ENCODE measurements around the gene CASP1.
"Not testable (repeated sequence)": the region's sequence is repeated elsewhere in the genome, so short reads cannot be mapped to it uniquely, and the experiment has no call there.

The CASP1 gene

GRCh38 chr11:105034813-105035620, at the start of gene CASP1:
CASP1 (minus strand) TSS chr11:105035144; CDS start chr11:105035113, 31 bp downstream.
- no peak for DNase-seq

GRCh38 chr11:105081412-105082150, 46.6 kb upstream of the CASP1 start:
- DNase-seq: no peak

DNA sequence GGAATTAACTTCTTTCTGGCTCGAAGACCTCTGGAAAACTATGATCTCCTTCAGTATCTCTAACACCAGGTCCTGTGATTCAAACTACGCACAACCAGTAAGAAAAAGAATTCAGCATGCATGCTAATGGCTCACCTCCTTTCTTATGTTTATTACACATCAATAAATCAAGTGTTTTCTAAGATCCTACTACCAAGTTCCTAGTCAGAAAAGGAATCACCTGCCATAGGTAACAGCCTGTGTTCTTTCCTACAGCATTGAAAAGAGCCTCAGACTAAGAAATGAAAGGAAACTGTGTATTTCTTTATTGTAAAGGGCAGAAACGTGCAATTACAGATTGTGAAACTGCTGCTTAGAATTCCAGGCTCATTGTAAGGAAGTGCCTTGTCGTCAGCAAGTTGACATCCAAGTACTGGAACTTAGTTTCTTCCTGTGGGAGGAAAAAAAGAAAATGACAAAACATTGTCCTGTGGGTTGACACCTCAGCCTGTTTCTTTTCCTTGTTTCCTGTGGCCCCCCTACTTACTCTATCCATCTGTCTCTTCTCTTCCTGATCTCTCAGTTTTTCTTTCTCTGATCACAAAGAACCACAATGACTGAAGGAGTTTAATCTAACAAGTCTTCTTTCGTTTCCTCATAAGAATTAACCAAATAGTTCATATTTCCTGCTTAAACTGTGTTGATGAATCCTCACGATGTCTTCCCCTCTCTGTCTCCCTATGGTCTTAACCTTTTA, 45.4 kb upstream of the CASP1 start:
- DNase-seq: not testable (repeated sequence)

DNA sequence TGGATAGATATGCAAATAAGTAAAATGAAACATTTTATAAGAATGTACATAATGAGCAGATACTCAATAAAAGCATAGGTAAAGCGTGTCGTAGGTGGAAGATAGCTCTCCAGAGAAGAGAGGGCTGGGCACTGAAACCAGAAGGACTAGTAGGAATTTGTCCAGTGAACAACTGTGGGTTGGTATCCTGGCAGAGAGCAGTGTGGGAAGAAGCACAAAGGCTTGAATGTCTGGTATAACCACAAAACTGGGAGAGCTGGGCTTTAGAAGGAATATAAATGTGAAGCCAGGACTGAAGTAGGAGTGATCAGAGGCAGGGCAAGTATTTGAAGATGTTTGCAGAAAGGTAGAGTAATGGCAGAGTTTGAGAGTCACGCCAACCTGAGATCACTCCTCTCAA, 43.3 kb upstream of the CASP1 start:
- no peak for DNase-seq

GRCh38 chr11:105077141-105077790, 42.3 kb upstream of the CASP1 start:
- not testable (repeated sequence) for DNase-seq

GRCh38 chr11:105074166-105074530, 39.2 kb upstream of the CASP1 start:
- no peak for DNase-seq

GRCh38 chr11:105073456-105074165, 38.7 kb upstream of the CASP1 start:
- no peak for DNase-seq

GRCh38 chr11:105072080-105072479, 37.1 kb upstream of the CASP1 start:
- DNase-seq: not testable (repeated sequence)

DNA sequence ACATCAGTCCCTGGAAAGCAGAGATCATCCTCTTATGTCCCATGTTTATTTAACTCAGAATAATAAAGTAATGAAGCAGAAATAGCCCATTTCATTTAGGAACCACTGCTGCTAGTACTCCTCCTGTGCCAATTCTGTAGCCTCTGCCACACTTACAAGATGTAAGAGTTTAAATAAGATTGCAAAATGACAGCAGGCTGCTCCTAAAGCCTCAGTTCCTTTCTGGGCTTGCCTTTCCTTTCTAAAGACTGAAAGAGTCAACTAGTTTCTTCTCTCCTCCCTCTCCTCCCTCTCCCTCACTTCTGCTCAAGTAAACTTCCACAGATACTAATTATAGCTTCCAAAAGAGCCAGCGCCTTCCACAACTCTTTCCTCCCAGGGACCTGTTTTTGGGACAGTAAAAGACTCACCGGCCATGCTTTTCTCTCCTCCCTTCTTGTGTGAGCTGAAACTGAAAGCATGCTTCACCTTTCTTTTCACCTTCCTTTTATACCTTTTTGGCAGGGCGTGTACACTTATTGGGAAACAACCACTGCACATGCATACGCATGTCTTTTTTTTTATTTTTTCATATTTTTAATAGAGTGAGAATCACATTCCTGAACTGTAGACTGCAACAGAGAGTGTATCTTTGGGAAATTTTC, 36.3 kb upstream of the CASP1 start:
- DNase-seq: no peak

DNA sequence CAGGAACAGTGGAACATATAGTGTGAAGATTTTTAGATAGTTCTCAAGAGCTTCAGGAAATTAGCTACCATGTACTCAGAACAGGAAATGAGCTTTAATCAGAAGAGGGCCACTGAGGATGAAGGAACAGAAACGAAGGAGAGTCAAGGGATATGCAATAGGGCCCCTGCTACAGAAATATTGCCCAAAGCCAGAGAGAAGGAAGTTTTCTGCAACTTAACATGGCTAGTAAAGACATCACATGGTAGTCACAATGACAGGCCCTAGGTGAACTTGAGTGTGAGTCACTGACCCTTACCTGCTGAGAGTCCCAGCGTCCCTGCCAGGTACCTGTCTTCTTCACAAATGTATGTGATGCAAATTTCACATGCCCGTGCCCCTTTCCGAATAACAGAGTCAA, 35.4 kb upstream of the CASP1 start:
- DNase-seq: no peak

GRCh38 chr11:105069749-105070148, 34.8 kb upstream of the CASP1 start:
- DNase-seq: not testable (repeated sequence)

DNA sequence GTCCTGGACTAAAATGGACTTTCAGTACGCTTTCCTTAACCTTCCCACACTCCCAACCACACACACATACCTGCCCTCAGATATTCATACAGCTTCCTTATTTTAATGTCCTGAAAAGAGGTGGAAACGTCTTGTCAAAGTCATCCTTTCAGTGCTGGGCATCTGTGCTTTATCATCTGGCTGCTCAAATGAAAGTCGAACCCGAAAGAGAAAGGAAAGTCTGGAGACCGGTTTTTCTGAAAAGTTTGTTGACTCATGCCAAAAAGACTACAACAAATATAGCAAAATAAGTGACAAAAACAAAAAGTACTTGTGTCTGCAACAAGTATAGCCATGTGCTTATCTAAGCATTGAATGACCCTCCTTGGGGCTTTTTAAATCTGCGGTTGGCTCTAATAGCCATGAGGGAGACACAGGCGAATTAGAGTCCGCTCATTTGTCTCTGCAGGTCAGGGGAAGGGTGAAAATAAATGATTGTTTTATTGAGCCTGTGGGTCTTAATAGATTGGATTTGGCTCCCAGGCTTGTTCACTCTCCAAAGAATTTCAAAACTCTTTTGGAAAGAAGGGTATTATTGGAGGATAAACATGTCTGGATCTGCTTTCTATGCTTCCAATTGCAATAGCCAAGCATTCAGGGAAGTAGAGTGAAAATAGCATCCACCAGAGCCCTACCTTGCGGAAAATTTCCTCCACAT, 28.4 kb upstream of the CASP1 start:
- DNase-seq: not testable (repeated sequence)

DNA sequence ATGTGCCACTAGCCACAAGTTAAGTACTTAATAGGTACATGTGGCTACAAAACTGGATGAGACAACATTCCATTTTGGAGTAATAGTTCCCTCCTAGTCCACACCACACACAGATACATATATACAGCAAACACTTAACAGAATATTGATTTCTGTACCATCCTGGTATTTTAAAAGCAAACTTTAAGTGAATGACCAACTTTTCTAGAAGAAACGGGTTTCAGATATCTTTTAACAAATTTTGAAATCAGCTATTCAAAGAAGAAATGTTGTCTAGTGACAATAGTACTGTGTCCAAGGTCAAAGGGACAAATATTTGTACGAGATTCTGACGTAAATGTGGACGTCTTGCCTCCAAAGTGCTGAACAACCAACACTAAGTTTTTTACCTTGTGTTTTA, 22.5 kb upstream of the CASP1 start:
- DNase-seq: no peak

- no peak for DNase-seq
Measured at GRCh38 chr11:105056446-105056845, 21.5 kb upstream of the CASP1 start.

- no peak for DNase-seq
Measured at GRCh38 chr11:105054723-105055493, 20.0 kb upstream of the CASP1 start.

DNA sequence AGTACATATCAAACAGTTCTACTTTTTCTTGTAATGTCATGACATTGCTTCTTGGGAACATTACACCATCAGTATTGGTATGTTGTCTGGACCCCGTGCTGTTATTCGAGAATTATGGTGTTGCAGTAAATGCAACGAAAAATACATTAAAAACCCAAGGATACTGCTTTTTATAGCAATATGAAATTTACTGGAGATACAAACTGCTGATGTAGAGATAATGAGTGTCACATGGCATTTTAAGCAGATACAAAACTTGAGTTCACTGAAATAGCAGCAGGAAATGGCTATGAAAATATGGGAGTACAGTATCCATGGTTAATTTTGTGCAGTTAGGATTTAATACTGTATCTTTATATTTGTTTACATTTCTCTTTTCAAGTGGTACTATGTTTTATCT, 17.5 kb upstream of the CASP1 start:
- no peak for DNase-seq

- DNase-seq: no peak
Measured at GRCh38 chr11:105051559-105051958, 16.6 kb upstream of the CASP1 start.

- DNase-seq: no peak
Measured at GRCh38 chr11:105049481-105049880, 14.5 kb upstream of the CASP1 start.

GRCh38 chr11:105046898-105047579, 12.1 kb upstream of the CASP1 start:
- DNase-seq: no peak
